GM18508 (cell line): ENCODE measurements around the gene HSF4.

Source experiments
- ATAC-seq: cut with Tn5 transposase; IDR thresholded peaks from one replicate; pipeline ENCODE4 v1.9.1; 2021; ENCODE audit warnings: moderate number of reproducible peaks; ENCODE audit not compliant: insufficient read depth, unreplicated experiment

HSF4 gene

GRCh38 chr16:67165121-67166078 is 855 bp downstream of the HSF4 start:
- no peak for ATAC-seq

DNA sequence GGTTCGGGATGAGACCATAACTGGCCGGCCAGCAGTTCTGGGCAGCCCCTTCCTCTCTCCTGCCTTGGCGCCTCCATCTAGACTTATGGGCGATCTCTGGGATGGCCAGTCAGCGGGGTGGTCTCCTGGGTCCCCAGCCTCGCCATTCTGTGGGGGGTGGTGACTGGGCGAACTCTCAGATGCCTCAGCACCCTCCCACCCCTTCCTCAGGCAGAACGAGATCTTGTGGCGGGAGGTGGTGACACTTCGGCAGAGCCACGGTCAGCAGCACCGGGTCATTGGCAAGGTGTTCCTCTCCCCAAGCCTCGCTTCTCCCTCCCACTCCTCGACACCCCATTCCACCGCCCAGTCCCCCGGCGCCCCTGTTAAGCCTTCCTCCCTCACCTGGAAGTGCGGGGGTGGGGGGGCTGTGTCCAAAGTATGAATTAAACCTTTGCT is 1.6 kb downstream of the HSF4 start:
- no peak for ATAC-seq

- ATAC-seq: no peak
These were observed 2.1 kb downstream of the HSF4 start for GRCh38 chr16:67166598-67167168.

- ATAC-seq: no peak
These were observed 3.0 kb downstream of the HSF4 start for GRCh38 chr16:67167588-67167987.

GRCh38 chr16:67169011-67169451 is 4.5 kb downstream of the HSF4 start:
- no peak for ATAC-seq

GRCh38 chr16:67169642-67170167 is 5.2 kb downstream of the HSF4 start:
- no peak for ATAC-seq

DNA sequence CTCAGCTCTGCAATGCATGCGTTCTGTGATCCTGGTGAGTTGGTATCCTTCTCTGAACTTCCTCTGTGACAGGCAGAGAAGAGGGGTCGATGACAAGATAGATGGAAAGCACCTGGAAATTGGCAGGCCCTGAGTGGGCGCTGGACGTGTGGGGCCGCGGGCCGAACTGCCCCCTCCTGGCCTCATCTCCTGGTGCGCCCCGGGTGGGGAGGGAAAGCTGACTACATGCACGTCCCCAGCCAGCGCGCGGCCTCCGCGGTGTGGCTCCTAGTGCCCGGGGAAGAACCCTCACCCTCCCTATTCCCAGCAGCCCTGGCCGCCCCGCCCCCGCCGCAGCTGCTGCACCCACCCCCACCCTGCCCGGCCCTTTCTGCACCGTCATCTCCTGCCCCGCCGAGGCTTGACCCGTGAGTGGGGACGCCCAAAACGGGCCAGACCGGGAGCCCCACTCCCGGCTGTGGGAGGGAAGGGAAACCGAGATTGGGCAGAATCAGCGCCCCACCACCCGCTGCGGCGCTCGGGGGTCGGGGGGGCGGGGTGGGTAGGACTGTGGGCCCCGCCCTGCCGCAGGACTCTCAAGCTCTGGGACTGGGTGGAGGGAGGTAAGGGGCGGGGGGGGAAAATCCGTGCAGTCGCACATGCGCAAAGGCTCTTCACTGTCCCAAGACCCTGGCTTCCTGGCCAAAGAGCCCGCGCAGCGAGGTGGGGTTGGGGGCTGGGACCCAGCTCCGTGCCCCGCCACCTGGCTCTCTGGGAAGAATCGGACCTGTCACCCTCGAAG is 5.8 kb downstream of the HSF4 start, which contains the start of gene NOL3:
Gene NOL3 (plus strand): TSS at position 371 of the 781 bp plus-strand sequence.
- ATAC-seq: no peak

GRCh38 chr16:67170949-67171649 is 6.6 kb downstream of the HSF4 start:
- no peak for ATAC-seq

DNA sequence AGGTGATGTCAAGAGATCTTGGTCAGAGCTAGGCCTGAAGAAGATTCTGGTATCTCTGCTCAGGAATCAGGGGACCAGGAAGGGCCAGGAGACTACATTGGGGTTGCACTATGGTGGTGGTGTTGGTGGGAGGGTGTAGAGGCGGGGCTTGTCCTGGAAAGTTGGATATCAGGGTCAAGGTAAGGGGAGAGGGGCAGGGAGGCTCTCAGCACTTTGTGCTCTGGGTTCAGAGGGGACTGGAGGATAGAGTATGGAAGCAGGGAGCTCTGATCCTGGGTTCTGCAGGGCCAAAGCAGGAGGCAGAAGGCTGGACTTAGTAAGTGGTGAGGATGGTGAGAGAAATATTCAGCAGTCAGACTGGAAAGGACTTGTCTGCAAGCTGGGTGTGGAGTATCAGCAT is 8.8 kb downstream of the HSF4 start:
- ATAC-seq: no peak

DNA sequence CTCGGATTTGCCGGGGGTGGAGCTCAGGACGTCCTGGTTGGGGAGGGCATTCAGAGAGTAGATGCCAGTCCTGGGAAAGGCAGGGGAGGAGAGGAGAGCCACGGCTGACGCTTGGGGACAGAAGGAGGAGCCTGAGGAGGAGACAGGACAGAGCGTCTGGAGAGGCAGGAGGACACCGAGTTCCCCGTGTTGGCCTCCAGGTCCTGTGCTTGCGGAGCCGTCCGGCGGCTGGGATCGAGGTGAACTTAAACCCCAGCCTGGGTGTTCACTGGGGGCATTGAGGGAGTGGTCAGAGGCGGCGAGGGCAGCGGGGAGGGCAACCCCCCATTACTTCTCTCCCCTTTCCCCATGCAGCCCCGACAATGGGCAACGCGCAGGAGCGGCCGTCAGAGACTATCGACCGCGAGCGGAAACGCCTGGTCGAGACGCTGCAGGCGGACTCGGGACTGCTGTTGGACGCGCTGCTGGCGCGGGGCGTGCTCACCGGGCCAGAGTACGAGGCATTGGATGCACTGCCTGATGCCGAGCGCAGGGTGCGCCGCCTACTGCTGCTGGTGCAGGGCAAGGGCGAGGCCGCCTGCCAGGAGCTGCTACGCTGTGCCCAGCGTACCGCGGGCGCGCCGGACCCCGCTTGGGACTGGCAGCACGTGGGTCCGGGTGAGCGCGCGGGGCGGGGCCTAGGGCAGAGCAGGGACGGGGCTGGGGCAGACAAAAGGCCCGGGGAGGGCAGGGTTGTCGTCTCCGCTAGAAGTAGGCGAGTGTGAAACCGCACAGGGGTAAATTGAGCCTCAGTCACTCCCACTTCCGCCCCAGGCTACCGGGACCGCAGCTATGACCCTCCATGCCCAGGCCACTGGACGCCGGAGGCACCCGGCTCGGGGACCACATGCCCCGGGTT is 9.5 kb downstream of the HSF4 start:
- ATAC-seq: no peak

DNA sequence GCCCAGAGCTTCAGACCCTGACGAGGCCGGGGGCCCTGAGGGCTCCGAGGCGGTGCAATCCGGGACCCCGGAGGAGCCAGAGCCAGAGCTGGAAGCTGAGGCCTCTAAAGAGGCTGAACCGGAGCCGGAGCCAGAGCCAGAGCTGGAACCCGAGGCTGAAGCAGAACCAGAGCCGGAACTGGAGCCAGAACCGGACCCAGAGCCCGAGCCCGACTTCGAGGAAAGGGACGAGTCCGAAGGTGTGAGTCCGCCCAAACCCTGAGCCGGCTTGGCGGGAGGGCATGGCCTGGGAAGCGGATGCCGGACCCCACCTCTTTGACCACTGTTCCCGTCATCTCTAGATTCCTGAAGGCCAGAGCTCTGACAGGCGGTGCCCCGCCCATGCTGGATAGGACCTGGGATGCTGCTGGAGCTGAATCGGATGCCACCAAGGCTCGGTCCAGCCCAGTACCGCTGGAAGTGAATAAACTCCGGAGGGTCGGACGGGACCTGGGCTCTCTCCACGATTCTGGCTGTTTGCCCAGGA is 10.2 kb downstream of the HSF4 start:
- ATAC-seq: no peak

- no peak for ATAC-seq
These were observed 12.1 kb downstream of the HSF4 start for GRCh38 chr16:67176662-67177061.

DNA sequence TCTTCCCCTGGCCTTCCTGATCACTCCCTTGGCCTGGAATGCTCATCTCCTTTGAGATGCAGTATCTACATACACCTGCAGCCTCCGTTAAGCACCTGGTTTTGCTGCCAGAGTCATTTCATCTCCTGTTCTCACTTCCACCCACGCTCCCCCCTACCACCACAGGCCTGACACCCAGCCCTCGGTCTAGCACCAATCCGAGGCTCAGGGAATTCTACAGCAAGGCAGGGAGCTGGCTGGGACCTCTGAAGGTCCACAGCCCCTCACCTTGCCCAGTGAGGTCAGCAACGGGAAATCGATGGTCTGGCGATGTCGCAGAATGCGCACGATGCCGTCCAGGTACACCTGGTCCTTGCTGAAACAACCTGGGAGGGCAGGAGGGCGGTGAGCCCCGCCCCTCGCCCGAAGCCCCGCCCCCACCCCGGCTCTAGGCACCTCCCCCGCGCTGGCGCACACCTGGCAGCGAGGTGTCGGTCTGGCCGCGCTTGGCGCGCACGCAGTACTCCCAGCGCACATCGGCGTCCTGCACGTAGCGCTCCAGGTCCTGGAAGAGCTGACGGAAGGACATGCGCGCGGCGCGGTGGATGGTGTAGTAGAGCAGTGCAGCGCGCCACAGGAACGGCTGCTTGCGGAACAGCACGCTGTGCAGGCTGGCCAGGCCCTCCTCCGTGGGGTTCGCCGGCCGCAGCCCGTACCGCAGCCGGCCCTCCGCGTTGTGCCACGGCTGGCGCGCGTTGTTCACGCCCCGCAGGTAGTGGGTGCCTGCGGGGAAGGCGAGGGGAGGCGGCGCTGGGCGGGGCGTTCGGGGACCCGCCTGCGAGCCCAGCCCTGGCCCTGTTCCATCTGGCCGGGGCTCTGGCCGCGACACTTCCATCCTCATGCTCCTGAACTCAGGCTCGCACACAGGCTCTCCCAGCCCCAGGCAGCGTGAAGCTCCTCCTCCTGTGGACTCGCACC is 13.5 kb downstream of the HSF4 start:
- no peak for ATAC-seq

GRCh38 chr16:67179421-67180080 is 15.0 kb downstream of the HSF4 start:
- no peak for ATAC-seq

- no peak for ATAC-seq
These were observed 15.6 kb downstream of the HSF4 start for GRCh38 chr16:67180166-67180565.

- no peak for ATAC-seq
These were observed 16.8 kb downstream of the HSF4 start for GRCh38 chr16:67181346-67181745.

DNA sequence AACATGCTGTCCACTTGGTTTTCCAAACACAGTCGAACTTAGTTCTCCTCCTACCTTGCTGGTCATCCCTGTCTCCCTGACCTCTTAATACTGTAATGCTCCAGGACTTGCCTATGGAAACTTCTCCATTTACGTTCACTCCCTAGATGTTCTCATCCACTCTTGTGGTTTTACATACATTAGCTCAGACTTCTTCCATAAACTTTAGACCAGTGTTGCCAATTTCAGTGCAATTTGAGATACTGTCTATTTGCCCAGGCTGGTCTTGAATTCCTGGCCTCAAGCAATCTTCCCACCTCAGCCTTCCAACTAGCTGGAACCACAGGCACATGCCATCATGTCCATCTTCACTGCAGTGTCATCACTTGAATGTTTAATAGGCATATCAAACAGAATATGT is 17.7 kb downstream of the HSF4 start:
- no peak for ATAC-seq
